Measurements from ENCODE around the gene LAMC3.
"Not testable (repeated sequence)": the region's sequence is repeated elsewhere in the genome, so short reads cannot be mapped to it uniquely, and the experiment has no call there.

Gene LAMC3

DNA sequence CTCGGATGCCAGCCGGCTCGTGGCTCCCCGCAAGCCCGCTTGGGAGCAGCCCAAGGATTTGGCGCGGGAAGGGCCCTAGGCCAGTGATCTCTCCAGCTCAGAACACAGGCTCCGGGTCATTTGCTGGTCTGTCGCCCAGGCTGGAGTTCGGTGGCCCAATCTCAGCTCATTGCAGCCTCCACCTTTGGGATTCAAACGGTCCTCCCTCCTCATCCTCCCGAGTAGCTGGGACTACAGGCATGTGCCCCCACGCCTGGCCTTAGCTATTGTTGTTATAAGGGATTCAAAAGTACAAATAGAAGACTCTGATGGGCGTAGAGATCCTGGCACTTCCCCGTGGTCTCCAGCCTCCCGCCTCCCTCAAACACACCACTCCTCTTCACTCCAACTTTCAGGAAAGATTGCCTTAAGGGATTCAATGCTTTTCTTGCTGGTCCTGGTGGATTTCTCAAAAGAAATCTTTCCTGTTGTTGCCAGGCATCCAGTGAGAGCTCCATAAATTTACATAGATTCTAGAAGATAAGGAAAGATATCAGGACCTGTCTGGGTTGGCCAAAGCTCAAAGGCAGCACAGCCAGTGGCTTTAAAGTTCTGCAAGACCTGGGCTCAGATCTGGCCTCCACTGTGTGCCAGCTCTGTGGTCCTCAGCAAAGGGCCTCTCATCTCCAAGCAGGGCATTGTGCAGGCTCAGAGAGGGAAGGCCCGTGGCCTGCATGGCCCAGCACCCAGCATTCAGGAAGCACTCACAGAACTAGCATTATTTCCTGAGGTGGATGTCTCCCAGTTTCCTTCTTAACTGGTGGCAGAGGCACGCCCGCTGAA, 88.4 kb downstream of the LAMC3 start:
- DNase-seq (ENCODE audit: low read depth in 2 of 2), result no peak

- DNase-seq (ENCODE audit: low read depth in 2 of 2), result no peak
These were observed 88.9 kb downstream of the LAMC3 start for GRCh38 chr9:131097948-131098278.

GRCh38 chr9:131098391-131099101, 89.6 kb downstream of the LAMC3 start:
- DNase-seq (ENCODE audit: low read depth in 2 of 2), result no peak

DNA sequence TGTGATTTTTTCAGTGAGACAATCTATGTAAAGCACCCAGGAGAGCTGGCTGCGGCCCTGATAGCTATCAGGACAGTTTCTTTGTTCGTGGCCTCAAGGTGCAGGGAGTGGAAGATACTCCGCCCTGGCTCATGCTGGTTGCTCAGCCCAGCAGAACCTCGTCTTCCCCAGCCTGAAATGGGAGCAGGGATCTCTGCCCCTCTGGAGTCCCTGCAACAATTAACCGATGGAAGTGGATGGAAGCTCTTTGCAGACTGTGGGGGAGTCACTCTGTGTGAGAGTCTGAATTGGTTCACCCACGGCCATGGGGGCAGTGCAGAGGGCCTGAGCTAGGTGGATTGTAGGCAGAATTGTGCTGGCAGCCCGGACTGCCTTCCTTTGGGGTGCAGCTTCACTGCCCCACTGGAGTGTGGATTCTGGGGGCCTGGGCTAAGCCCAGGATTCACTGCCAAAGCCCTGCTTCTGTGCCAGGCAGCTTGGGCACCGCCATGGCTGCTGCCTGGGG, 90.2 kb downstream of the LAMC3 start:
- no peak for DNase-seq (ENCODE audit: low read depth in 2 of 2)

- not testable (repeated sequence) for DNase-seq (ENCODE audit: low read depth in 2 of 2)
These were observed 90.9 kb downstream of the LAMC3 start for GRCh38 chr9:131099845-131100244.

DNA sequence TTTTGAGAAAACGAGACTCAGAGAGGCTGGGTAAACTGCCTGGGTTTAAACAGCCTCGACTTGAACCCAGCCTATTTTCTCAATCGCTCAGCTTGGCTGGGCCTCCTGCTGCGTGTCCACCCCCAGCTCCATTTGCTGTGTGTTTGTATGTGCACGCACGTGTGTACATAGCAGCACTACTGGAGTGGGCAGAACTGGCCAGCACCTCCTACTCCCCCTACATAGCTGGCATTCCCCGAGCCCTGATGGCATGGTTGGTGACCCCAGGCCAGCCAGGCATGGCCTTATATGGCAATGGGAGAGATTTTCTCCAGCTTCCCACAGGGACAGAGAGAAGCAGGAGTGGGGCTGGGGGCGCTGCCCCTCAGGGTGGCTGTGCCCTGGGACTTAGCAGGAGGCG, 91.5 kb downstream of the LAMC3 start:
- DNase-seq (ENCODE audit: low read depth in 2 of 2), result no peak

DNA sequence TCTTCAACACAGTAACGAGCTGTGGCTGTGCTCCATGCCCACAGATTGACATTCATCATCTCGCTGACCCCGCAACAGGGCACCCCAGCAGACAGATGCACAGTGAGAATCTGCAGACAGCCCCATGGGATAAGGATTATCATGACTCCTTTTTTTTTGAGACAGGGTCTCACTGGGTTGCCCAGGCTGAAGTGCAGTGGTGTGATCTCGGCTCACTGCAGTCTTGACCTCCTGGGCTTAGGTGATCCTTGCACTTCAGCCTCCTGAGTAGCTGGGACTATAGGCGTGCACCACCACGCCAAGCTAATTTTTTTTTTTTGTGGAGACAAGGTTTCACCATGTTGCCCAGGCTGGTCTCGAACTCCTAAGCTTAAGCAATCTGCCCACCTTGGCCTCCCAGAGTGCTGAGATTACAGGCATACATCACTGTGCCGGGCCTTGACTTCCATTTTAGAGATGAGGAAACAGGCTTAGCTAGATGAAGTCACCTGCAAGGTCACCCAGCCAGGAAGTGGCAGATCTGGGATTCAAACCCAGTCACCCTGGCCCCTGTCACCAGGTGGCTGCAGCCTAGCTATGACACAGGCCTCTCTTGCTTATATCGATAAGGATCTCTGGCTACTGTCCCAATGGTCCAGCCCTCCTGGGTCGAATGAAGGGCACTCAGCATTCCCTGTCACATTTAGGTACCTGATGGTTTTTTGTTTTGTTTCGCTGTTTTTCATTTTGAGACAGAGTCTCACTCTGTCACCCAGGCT, 92.4 kb downstream of the LAMC3 start:
- no peak for DNase-seq (ENCODE audit: low read depth in 2 of 2)

DNA sequence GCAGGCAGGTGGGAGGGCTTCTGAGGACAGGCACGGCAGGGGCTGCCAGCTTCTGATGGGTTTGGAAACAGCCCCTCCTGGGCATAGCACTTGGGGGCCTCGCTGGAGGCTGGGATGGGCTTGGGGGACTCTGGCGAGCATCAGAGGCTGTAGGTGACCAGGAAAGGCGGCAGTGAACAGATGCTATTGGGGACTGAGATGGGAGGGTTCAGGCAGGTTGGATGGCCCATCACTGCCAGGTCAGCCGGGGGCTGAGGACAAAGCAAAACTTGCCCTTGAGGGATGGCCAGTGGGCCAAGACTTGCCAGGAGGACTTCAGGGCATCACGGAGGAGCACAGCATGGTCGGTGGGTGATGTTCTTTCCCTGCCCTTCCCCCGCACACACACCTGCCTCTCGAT, 94.0 kb downstream of the LAMC3 start:
- DNase-seq (ENCODE audit: low read depth in 2 of 2), result no peak

GRCh38 chr9:131103535-131103934, 94.6 kb downstream of the LAMC3 start:
- no peak for DNase-seq (ENCODE audit: low read depth in 2 of 2)

DNA sequence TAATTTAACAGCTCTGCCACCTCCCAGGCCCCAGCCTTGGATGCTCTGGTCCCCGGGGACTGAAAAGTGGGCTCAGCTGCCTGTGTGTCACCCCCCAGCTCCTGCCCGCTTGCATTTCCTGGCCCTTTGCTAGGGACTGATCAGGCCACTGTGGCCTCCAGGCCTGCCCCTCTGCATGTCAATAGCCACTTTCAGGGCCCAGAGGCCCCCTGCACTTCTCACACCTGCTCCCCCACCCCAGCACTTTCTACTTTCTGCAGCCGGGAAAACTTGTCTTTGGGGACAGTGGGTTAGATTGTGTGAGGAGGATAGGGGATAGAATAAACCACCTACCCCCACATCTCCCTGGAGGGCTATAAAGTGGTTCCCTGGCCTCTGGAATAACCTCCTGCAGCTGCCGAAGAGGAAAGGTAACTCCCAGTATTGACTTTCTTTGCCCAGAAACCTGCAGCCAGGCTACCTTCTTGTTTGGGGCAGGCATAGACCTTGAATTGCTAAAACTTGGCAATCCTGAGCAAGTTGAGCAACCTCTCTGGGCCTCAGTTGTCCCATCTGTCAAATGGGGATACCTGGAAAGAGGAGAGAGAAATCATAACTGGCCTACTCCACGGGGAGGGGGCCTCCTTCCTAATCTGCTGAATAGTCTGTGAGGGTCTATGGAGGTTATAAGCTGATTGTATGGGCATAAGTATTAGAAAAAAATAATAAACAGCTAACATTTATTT, 95.2 kb downstream of the LAMC3 start:
- no peak for DNase-seq (ENCODE audit: low read depth in 2 of 2)

- DNase-seq (ENCODE audit: low read depth in 2 of 2), result no peak
These were observed 97.0 kb downstream of the LAMC3 start for GRCh38 chr9:131105952-131106351.

DNA sequence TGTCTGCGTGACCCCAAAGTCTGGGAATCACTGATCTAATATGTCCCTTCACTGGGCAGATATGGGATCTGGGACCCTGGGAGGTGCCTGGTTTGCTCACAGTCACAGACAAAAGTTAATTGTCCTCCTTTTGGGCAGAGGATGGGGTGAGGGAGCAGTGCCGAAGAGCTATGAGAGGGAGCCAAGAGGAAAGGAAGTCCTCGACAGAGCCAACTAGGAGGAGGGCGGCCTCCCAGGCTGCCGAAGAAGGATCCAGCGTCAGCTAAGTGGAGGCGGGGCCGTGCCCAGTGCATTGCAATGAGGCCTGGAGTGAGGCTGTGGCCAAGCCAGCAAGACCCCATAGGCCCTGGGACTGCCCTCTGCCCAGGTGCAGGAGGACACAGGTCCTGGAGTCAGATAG, 98.8 kb downstream of the LAMC3 start:
- no peak for DNase-seq (ENCODE audit: low read depth in 2 of 2)

GRCh38 chr9:131111186-131111853, 102.3 kb downstream of the LAMC3 start:
- no peak for DNase-seq (ENCODE audit: low read depth in 2 of 2)

- DNase-seq (ENCODE audit: low read depth in 2 of 2), result no peak
These were observed 102.9 kb downstream of the LAMC3 start for GRCh38 chr9:131111854-131112311.

DNA sequence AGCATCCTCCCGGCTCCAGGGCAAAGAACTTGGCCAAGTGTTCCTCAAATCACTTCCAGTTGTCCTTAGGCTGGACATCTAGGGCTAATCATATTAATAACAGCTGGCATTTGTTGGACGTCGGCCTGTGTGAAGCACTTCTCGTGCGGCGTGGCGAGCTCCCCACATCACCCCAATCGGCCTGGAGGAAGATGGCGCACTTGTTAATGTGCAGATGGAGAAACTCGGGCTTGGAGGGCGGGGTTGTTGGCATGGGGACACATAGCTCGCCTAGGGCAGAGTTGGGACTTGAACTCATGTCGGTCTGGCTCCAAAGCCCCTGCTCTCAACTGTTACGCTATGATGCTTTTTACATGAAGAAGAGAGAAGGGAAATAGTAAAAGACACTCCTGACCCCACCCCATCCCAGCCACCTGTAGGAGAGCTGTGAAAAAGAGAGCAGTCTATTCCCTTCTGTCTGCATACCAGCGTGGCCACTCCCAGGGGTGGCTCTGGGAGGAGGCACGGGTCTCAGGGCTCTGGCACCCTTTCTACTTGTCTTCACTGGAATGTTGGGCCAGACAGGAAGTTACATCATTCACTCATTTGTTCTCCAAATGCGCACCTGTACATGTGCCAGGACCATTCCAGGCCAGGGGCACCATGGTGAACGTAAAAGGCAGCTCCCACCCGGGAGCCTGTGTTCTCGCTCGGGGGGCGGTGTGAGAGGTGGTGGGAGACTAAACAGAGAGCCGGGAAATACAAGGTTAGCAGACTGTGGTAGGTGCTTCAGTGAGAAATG, 103.6 kb downstream of the LAMC3 start:
- DNase-seq (ENCODE audit: low read depth in 2 of 2), result no peak

GRCh38 chr9:131113655-131114054, 104.7 kb downstream of the LAMC3 start:
- DNase-seq (ENCODE audit: low read depth in 2 of 2), result no peak

DNA sequence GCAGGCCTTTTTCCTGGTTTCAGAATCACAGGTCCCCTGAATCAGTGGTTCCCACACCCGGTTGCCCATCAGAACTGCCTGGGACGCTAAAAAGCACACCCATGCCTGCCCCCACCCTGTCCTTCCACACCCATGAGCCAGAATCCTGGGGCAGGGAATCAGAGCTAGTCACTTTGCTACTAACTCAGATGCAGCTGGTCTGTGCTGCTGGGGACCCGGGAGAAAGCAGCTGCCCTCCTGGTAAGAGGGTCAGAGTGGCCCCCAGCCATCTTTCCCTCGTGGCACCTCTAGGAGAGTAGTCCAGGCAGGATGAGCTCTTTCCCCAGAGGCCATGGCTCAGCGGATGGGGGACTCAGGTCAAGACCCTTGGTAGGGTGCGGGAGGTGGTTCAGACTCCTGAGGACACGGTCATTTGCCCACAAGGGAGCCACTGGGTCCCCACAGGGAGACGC, 105.1 kb downstream of the LAMC3 start:
- DNase-seq (ENCODE audit: low read depth in 2 of 2), result no peak

- not testable (repeated sequence) for DNase-seq (ENCODE audit: low read depth in 2 of 2)
These were observed 106.4 kb downstream of the LAMC3 start for GRCh38 chr9:131115360-131115742.

DNA sequence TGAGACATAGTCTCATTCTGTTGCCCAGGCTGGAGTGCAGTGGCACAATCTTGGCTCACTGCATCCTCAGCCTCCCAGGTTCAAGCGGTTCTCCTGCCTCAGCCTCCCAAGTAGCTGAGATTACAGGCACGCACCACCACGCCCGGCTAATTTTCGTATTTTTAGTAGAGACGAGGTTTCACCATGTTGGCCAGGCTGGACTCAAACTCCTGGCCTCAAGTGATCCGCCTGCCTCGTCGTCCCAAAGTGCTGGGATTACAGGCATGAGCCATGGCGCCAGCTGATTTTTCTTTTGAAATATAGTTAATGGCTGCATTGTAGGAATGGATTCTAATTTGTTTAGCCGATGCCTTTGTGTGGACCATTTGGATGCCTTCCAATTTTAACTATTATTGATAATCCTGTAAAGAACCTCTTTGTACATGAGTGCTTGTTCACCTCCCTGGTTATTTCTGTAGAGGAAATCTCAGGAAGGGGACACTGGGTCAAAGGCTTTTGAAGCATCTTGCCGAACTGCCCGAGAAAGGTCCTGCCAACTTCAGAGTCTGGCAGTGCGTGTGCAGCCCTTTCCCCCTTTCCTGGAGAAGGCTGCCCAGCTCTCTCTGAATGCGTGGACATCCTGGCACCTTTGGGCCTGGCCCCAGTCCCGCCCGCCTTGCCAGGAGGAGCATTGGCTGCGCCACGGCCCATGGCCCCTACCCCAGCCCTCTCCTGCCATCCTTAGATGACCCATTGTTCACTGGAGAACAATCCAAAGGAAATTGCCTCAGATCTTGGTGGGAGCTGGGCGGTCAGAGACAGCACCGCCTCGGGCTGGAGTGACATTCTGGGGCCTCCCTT, 107.5 kb downstream of the LAMC3 start:
- DNase-seq (ENCODE audit: low read depth in 2 of 2), result no peak
